HFFc6 (cell line): ENCODE results near the gene GRIK4. TPM values are rescaled to one million over a fixed set of nuclear protein-coding genes. Genes with fewer than 3 reads are reported as not detected.
A peak's percentile ranks its signal among the peaks of the same experiment; 100 is the strongest.

Source experiments
- DNase-seq: peaks from one replicate; pipeline ENCODE4 v3.0.0-alpha.2; 2018
- H3K27ac Mint-ChIP-seq: 2 replicates; pipeline ENCODE4 v1.8.0; 2020; ENCODE audit warnings: mild to moderate bottlenecking, mixed read lengths
- H3K27me3 Mint-ChIP-seq: 2 replicates; pipeline ENCODE4 v1.8.0; 2021; ENCODE audit warnings: mild to moderate bottlenecking, moderate library complexity, mixed read lengths; ENCODE audit not compliant: insufficient read depth
- H3K36me3 Mint-ChIP-seq: 2 replicates; pipeline ENCODE4 v1.8.0; 2021; ENCODE audit warnings: low read depth, mixed read lengths
- H3K4me1 Mint-ChIP-seq: 2 replicates; pipeline ENCODE4 v1.8.0; 2020; ENCODE audit warnings: low read depth, mixed read lengths
- H3K4me3 Mint-ChIP-seq: 2 replicates; pipeline ENCODE4 v1.8.0; 2020; ENCODE audit warnings: mild to moderate bottlenecking, moderate library complexity, mixed read lengths
- H3K9me3 Mint-ChIP-seq: 2 replicates; pipeline ENCODE4 v1.8.0; 2020; ENCODE audit warnings: mild to moderate bottlenecking, mixed read lengths
- CTCF ChIP-seq: fragments of 200-600 bp; sonication (generic); IDR thresholded peaks from 2 replicates; pipeline ENCODE4 v1.5.0; 2021; ENCODE audit warnings: antibody characterized with exemption, mild to moderate bottlenecking
- total RNA-seq, 6 experiments: library from RNA; stranded (reverse); fragmentation: NEBNext Ultra II Directional; extraction: Animal tissue kit (Norgen Biotek cat#: 25700); gene quantifications; 2 replicates in 1 of 6; 3 replicates in 5 of 6; pipeline ENCODE4 v1.2.3, GENCODE V29; 2021

GRIK4 gene
- total RNA-seq, 6 experiments from 2014 or later = not detected

DNA sequence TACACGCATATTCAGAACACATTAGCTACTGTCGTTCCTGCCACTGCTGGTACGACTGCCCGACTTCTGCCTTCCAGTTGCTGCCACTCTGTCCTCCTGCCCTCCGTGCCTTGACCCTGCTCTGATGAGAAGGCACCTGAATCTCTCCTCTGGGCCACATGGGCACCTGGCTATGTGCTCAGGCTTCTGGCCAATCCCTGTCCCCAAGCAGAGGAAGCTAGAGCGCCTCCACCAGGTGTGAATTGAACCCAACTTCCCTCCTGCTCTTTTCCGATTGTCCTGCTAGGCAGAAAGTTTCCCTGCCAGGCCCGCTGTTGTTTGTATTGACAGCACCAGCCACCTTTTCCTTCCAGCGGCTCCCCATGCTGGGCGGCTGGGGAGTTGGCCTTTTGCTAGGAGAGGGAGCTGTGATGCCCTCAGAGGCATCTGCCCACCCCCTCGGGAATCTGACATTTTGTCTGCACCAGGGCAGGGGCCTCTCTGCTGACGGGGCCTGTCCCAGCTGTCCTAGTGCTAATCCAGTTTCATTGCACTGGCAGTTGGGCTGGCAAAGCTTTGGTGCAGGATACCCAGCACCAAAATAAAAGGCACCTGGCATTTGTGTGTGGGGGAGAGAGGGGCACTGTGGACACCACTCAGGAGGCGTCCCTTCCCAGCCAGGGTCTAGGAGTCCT, 118.0 kb downstream of the GRIK4 start:
- no peak overlapping the region for H3K4me3 Mint-ChIP-seq
- no peak for TF ChIP-seq CTCF

GRCh38 chr11:120630122-120630521, 118.6 kb downstream of the GRIK4 start:
- Mint-ChIP-seq H3K4me1 (no peaks in the 10 kb centered on the region), H3K27me3 (peaks cover 46% of the 10 kb centered on the region), H3K4me3 (no peak overlapping the region), H3K36me3 (no peaks in the 10 kb centered on the region), H3K27ac (no peak overlapping the region), H3K9me3 (no peaks in the 10 kb centered on the region)
- no peak for DNase-seq
- no peak for TF ChIP-seq CTCF

More for the DNA sequence above, 118.0 kb downstream of the GRIK4 start:
- Mint-ChIP-seq H3K27me3 (peaks cover 49% of the 10 kb centered on the region), H3K36me3 (no peaks in the 10 kb centered on the region), H3K9me3 (no peaks in the 10 kb centered on the region), H3K27ac (no peak overlapping the region), H3K4me1 (no peaks in the 10 kb centered on the region)
- DNase-seq = no peak

DNA sequence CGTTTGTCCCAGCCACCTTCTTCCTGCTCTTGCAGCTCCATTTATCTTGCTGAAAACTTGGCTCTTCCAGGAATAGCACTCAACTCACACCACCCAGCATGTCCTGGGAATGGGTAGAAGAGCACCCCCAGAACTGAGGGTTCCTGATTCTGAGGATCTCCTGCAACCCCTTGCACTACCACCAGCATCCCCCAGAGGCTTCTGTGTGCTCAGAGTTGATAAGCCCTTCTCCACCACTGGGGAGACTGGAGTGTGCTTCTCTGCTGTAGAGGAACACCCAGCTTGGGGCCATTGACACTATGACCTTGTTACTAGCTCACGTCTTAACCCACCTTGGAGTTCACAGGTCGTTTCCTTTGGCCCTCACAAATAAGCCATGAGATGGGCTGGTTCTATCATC, 121.0 kb downstream of the GRIK4 start:
- Mint-ChIP-seq H3K36me3 (no peaks in the 10 kb centered on the region), H3K4me1 (no peaks in the 10 kb centered on the region), H3K4me3 (no peak overlapping the region), H3K27ac (no peak overlapping the region), H3K9me3 (no peaks in the 10 kb centered on the region), H3K27me3 (peaks cover 40% of the 10 kb centered on the region)
- no peak for DNase-seq
- TF ChIP-seq CTCF = peak; percentile 46

DNA sequence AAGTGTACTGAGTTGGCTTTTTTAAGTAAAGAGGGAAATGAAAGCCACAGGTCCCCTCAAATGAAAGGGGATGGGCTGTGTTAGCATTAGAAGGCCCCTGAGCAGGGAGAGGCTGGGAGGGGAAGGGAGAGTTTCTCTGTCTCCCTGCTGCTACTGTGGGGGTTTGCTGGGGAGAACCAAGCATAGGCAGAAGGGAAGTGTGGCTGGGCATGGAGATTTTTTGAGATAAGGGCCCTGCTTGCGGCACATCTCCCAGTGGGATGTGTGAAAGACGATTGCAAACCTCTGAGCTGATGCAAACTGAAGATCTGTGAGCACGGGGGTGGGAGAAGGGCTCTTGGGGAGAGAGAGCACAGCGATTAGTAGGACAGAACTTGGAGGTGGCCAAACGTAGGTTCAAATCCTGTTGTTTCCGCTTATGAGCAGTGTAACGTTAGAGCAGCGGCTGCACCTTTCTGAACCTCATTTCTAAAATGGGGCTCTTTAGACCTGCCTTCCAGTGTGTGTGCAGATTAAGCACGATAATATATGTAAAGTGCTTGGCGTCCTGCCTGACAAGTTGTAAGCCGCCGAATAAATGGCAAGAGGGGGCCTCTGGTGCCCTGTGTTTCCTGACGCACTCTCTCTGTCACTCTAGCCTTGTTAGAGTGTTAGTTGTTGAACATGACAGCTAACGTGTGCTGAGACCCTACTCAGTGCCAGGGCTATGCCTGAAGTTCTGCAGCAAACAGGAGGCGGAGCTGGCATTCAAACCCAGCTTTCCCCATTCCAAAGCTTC, 122.3 kb downstream of the GRIK4 start:
- no peak for DNase-seq
- Mint-ChIP-seq H3K27ac (no peak overlapping the region), H3K9me3 (no peaks in the 10 kb centered on the region), H3K36me3 (no peaks in the 10 kb centered on the region), H3K4me3 (no peak overlapping the region), H3K27me3 (peaks cover 30% of the 10 kb centered on the region), H3K4me1 (no peaks in the 10 kb centered on the region)
- TF ChIP-seq CTCF = no peak

DNA sequence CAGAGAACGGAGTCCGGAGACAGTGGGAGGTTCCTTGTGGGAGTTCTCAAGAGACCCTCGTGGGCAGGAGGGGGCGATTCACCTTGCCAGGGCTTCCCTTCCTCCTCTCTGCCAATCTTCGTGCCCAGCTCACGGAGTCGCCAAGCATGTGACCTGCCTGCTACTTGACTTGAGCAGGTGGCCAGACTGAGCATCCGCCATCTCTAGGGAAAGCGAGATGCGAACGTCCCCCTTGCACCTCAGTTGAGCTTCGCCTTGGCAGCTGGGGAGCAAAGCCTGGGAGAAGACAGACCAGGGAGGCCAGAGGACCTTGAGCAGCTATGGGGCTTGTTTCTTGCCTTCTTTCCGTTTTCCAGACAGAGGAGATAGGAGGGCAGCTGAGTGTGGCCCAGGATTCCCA, 123.2 kb downstream of the GRIK4 start:
- H3K27me3 Mint-ChIP-seq = peaks cover 31% of the 10 kb centered on the region
- no peak for DNase-seq
- no peak for TF ChIP-seq CTCF
- H3K4me3 Mint-ChIP-seq = no peak overlapping the region
- H3K4me1 Mint-ChIP-seq = no peaks in the 10 kb centered on the region
- no peak overlapping the region for H3K27ac Mint-ChIP-seq
- H3K36me3 Mint-ChIP-seq = no peaks in the 10 kb centered on the region
- H3K9me3 Mint-ChIP-seq = no peaks in the 10 kb centered on the region
